Measurements from ENCODE around the gene SCARB1.
A peak's percentile ranks its signal among the peaks of the same experiment; 100 is the strongest.

Gene SCARB1

GRCh38 chr12:124805050-124805449 is 58.6 kb downstream of the SCARB1 start:
- H3K4me3 ChIP-seq (ENCODE audit: low read depth, low read length): no peak overlapping the region
- no peak for DNase-seq (ENCODE audit: low read depth)
- no peak for TF ChIP-seq CTCF (conservative IDR thresholded peaks at IDR 0.05; ENCODE audit: low read depth, low read length)

GRCh38 chr12:124804011-124804621 is 59.5 kb downstream of the SCARB1 start:
- TF ChIP-seq CTCF (conservative IDR thresholded peaks at IDR 0.05; ENCODE audit: low read depth, low read length): no peak
- no peak overlapping the region for H3K4me3 ChIP-seq (ENCODE audit: low read depth, low read length)
- peak; percentile 44 for DNase-seq (ENCODE audit: low read depth)

GRCh38 chr12:124802361-124802760 is 61.3 kb downstream of the SCARB1 start:
- H3K4me3 ChIP-seq (ENCODE audit: low read depth, low read length): no peak overlapping the region
- no peak for DNase-seq (ENCODE audit: low read depth)
- no peak for TF ChIP-seq CTCF (conservative IDR thresholded peaks at IDR 0.05; ENCODE audit: low read depth, low read length)

- H3K4me3 ChIP-seq (ENCODE audit: low read depth, low read length): no peak overlapping the region
- DNase-seq (ENCODE audit: low read depth): no peak
Observed at GRCh38 chr12:124800506-124800905, 63.2 kb downstream of the SCARB1 start.

GRCh38 chr12:124797321-124797720 is 66.3 kb downstream of the SCARB1 start:
- no peak for DNase-seq (ENCODE audit: low read depth)
- TF ChIP-seq CTCF (conservative IDR thresholded peaks at IDR 0.05; ENCODE audit: low read depth, low read length): no peak
- no peak overlapping the region for H3K4me3 ChIP-seq (ENCODE audit: low read depth, low read length)

More at GRCh38 chr12:124800506-124800905, 63.2 kb downstream of the SCARB1 start:
- no peak for TF ChIP-seq CTCF (conservative IDR thresholded peaks at IDR 0.05; ENCODE audit: low read depth, low read length)

GRCh38 chr12:124796303-124796960 is 67.2 kb downstream of the SCARB1 start:
- no peak overlapping the region for H3K4me3 ChIP-seq (ENCODE audit: low read depth, low read length)
- TF ChIP-seq CTCF (conservative IDR thresholded peaks at IDR 0.05; ENCODE audit: low read depth, low read length): no peak
- no peak for DNase-seq (ENCODE audit: low read depth)
